Hepatocyte (in vitro differentiated cells): ENCODE data around the gene ZNF438. TPM values are rescaled to one million over a fixed set of nuclear protein-coding genes. Genes with fewer than 3 reads are reported as not detected.

Experiments used
- DNase-seq: peaks from one replicate; pipeline ENCODE4 v3.0.0-alpha.2; 2016; ENCODE audit warnings: low spot score
- H2AFZ ChIP-seq: fragments of 200-600 bp; sonication (generic); 2 replicates; pipeline ENCODE4 v1.6.0; 2016; ENCODE audit warnings: antibody characterized with exemption, mild to moderate bottlenecking
- H3K27ac ChIP-seq: fragments of 200-600 bp; sonication (generic); 2 replicates; pipeline ENCODE4 v1.5.1; 2016; ENCODE audit warnings: mild to moderate bottlenecking
- H3K27me3 ChIP-seq: fragments of 200-600 bp; sonication (generic); 2 replicates; pipeline ENCODE4 v1.6.1; 2016
- H3K36me3 ChIP-seq: fragments of 200-600 bp; sonication (generic); replicated peaks from 2 replicates; pipeline ENCODE4 v1.5.1; 2016; ENCODE audit warnings: low read depth; ENCODE audit not compliant: insufficient read depth
- H3K4me1 ChIP-seq: fragments of 200-600 bp; sonication (generic); 2 replicates; pipeline ENCODE4 v1.5.1; 2016; ENCODE audit warnings: mild to moderate bottlenecking, moderate library complexity; ENCODE audit not compliant: insufficient read depth
- H3K4me2 ChIP-seq: fragments of 200-600 bp; sonication (generic); 2 replicates; pipeline ENCODE4 v1.6.0; 2016
- H3K4me3 ChIP-seq: fragments of 200-600 bp; sonication (generic); 2 replicates; pipeline ENCODE4 v1.5.1; 2016; ENCODE audit warnings: mild to moderate bottlenecking
- H3K79me2 ChIP-seq: fragments of 200-600 bp; sonication (generic); 2 replicates; pipeline ENCODE4 v1.6.0; 2017; ENCODE audit warnings: mild to moderate bottlenecking
- H3K9me2 ChIP-seq: fragments of 200-600 bp; sonication (generic); replicated peaks from 2 replicates; pipeline ENCODE4 v1.6.0; 2017; ENCODE audit warnings: mild to moderate bottlenecking; ENCODE audit not compliant: insufficient read depth
- H3K9me3 ChIP-seq: fragments of 200-600 bp; sonication (generic); 2 replicates; pipeline ENCODE4 v1.5.1; 2016; ENCODE audit warnings: low read depth, mild to moderate bottlenecking
- H4K20me1 ChIP-seq: fragments of 200-600 bp; sonication (generic); 2 replicates; pipeline ENCODE4 v1.6.0; 2016; ENCODE audit warnings: mild to moderate bottlenecking; ENCODE audit not compliant: insufficient read depth, poor library complexity, severe bottlenecking
- CTCF ChIP-seq: fragments of 200-600 bp; sonication (generic); IDR thresholded peaks from 2 replicates; pipeline ENCODE4 v1.5.1; 2016; ENCODE audit warnings: antibody characterized with exemption, mild to moderate bottlenecking; ENCODE audit not compliant: poor library complexity
- EZH2 ChIP-seq: fragments of 200-600 bp; sonication (generic); IDR thresholded peaks from 2 replicates; pipeline ENCODE4 v1.6.1; 2016; ENCODE audit warnings: antibody characterized with exemption, mild to moderate bottlenecking, borderline replicate concordance
- EZH2phosphoT487 ChIP-seq: fragments of 200-600 bp; sonication (generic); IDR thresholded peaks from one replicate; pipeline ENCODE4 v1.6.1; 2018; ENCODE audit warnings: antibody characterized with exemption, mild to moderate bottlenecking, low read depth, moderate library complexity; ENCODE audit not compliant: unreplicated experiment, severe bottlenecking
- WGBS: methylation state at CpG from one replicate; pipeline ENCODE4 v1.1.6; 2016; ENCODE audit warnings: low lambda C conversion rate; ENCODE audit errors: missing lambda C conversion rate; 5-methylcytosine and 5-hydroxymethylcytosine counted together
- polyA plus RNA-seq: library from polyadenylated mRNA; unstranded; fragments of >200 nt; fragmentation: Nextera tagmentation; extraction: Ambion mirVana; gene quantifications from 2 replicates; pipeline ENCODE4 v1.2.1, GENCODE V29; 2016
- total RNA-seq: library from RNA; depleted of rRNA; stranded (reverse); fragments of >200 nt; gene quantifications from 2 replicates; pipeline ENCODE4 v1.2.3, GENCODE V29; 2014

ZNF438 gene
- total and polyA plus RNA-seq, 2 experiments from 2014 or later: 2.3 to 5.0 TPM

- Histone ChIP-seq H2AFZ (no peak overlapping the region), H3K4me1 (peaks cover 8% of the 10 kb centered on the region), H3K9me2 (no peaks in the 10 kb centered on the region), H3K9me3 (no peaks in the 10 kb centered on the region), H3K4me3 (no peak overlapping the region), H4K20me1 (no peaks in the 10 kb centered on the region), H3K36me3 (no peaks in the 10 kb centered on the region), H3K27me3 (no peaks in the 10 kb centered on the region), H3K79me2 (no peaks in the 10 kb centered on the region), H3K4me2 (no peak overlapping the region), H3K27ac (no peak overlapping the region)
- 59% methylated on average over 14 of the region's 14 CpGs for WGBS
- TF ChIP-seq CTCF (no peak), EZH2phosphoT487 (no peak), EZH2 (no peak)
- DNase-seq: no peak
Measured at GRCh38 chr10:30830315-30831230, 201.1 kb downstream of the ZNF438 start.

- peaks cover 8% of the 10 kb centered on the region for H3K4me1 ChIP-seq
- no peaks in the 10 kb centered on the region for H3K36me3 ChIP-seq
- no peak overlapping the region for H3K4me2 ChIP-seq
- no peak for TF ChIP-seq EZH2
- no peak for TF ChIP-seq EZH2phosphoT487
- TF ChIP-seq CTCF: no peak
- 42% methylated on average over 3 of the region's 3 CpGs for WGBS
- H3K27me3 ChIP-seq: no peaks in the 10 kb centered on the region
- no peaks in the 10 kb centered on the region for H3K79me2 ChIP-seq
- H3K9me3 ChIP-seq: no peaks in the 10 kb centered on the region
- H4K20me1 ChIP-seq: no peaks in the 10 kb centered on the region
- no peak overlapping the region for H3K27ac ChIP-seq
- H2AFZ ChIP-seq: no peak overlapping the region
- no peak overlapping the region for H3K4me3 ChIP-seq
- H3K9me2 ChIP-seq: no peaks in the 10 kb centered on the region
- DNase-seq: no peak
Measured at GRCh38 chr10:30829901-30830300, 201.8 kb downstream of the ZNF438 start.

- Histone ChIP-seq H3K36me3 (no peaks in the 10 kb centered on the region), H3K9me3 (no peaks in the 10 kb centered on the region), H3K9me2 (no peaks in the 10 kb centered on the region), H3K4me2 (no peak overlapping the region), H3K27ac (no peak overlapping the region), H3K27me3 (no peaks in the 10 kb centered on the region), H3K79me2 (no peaks in the 10 kb centered on the region), H2AFZ (no peak overlapping the region), H3K4me3 (no peak overlapping the region), H3K4me1 (peaks cover 8% of the 10 kb centered on the region), H4K20me1 (no peaks in the 10 kb centered on the region)
- TF ChIP-seq EZH2 (no peak), EZH2phosphoT487 (no peak), CTCF (no peak)
- 67% methylated on average over 4 of the region's 4 CpGs for WGBS
- DNase-seq: no peak
Measured at GRCh38 chr10:30828680-30829079, 203.0 kb downstream of the ZNF438 start.
